Fibroblast of pulmonary artery (primary cell): ENCODE data around the gene DLK1.

Experiments
- DNase-seq: peaks from one replicate; pipeline ENCODE4 v3.0.0-alpha.2; 2010; ENCODE audit warnings: low read depth
- H3K4me3 ChIP-seq: replicated peaks from 2 replicates; pipeline ENCODE4 v1.5.1; 2011; ENCODE audit warnings: low read depth, mild to moderate bottlenecking, control low read depth, low read length, moderate library complexity
- TF ChIP-seq, protein P1 (sequence below): IDR thresholded peaks from 2 replicates; pipeline ENCODE4 v1.5.1; 2011; ENCODE audit warnings: mild to moderate bottlenecking, control low read depth, low read length, inconsistent platforms; ENCODE audit errors: missing control alignments

The DLK1 gene

DNA sequence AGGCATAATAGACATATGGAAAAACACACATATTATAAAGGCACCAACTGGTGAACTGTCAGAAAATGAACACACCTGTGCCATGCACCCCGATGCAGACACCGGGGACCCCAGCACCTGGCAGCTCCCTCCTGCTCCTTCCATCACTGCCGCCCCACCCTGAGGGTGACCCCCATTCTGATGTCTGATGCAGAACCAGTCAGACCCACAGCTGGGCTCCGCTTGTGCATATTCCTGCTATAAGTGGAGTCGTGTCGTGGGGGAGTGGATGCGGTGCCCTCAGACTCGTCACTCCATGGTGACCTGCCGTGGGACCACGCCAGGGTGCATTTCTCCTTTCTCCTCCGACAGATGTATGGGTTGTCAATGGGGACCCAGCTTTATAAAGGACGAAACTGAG, 53.6 kb downstream of the DLK1 start:
- no peak overlapping the region for H3K4me3 ChIP-seq
- TF ChIP-seq, protein P1, sequence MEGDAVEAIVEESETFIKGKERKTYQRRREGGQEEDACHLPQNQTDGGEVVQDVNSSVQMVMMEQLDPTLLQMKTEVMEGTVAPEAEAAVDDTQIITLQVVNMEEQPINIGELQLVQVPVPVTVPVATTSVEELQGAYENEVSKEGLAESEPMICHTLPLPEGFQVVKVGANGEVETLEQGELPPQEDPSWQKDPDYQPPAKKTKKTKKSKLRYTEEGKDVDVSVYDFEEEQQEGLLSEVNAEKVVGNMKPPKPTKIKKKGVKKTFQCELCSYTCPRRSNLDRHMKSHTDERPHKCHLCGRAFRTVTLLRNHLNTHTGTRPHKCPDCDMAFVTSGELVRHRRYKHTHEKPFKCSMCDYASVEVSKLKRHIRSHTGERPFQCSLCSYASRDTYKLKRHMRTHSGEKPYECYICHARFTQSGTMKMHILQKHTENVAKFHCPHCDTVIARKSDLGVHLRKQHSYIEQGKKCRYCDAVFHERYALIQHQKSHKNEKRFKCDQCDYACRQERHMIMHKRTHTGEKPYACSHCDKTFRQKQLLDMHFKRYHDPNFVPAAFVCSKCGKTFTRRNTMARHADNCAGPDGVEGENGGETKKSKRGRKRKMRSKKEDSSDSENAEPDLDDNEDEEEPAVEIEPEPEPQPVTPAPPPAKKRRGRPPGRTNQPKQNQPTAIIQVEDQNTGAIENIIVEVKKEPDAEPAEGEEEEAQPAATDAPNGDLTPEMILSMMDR: no peak
- DNase-seq: no peak

DNA sequence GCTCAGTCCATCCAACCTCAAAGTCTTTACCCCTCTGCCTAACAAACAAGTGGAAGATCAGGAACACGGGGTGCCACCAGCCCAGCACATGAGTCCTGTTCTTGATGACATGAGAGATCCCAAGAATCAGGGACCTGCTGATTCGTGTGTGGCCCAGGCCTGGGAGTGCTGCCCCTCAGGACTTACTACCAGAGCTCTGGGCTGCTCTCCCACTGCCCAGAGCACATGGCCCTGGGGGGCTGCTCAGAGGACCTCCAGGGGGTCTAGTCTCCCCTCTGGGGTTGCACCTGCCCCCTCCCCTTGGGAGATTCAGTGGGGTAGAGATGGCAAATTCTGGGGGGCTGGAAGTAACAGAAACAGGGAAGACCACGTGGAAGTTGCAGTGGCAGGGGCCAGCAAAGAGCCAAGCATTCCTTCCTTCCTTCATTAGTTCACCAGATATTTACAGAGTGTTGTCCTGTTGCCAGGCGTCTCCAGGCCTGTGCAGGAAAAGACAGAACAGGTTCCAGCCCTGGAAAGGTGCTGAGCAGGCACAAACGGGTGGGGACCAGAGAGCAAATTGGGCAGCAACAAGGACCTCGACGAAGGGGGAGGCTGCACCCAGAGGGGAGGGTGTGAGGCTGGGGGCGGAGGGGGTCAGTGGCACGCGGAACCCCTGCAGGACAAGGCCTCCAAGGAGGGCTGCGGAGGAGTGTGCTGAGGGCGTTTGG, 54.1 kb downstream of the DLK1 start:
- TF ChIP-seq, protein P1: no peak
- DNase-seq: no peak
- no peak overlapping the region for H3K4me3 ChIP-seq

- H3K4me3 ChIP-seq: no peak overlapping the region
- DNase-seq: no peak
- TF ChIP-seq, protein P1: no peak
Measured at GRCh38 chr14:100781952-100782351, 55.3 kb downstream of the DLK1 start.

DNA sequence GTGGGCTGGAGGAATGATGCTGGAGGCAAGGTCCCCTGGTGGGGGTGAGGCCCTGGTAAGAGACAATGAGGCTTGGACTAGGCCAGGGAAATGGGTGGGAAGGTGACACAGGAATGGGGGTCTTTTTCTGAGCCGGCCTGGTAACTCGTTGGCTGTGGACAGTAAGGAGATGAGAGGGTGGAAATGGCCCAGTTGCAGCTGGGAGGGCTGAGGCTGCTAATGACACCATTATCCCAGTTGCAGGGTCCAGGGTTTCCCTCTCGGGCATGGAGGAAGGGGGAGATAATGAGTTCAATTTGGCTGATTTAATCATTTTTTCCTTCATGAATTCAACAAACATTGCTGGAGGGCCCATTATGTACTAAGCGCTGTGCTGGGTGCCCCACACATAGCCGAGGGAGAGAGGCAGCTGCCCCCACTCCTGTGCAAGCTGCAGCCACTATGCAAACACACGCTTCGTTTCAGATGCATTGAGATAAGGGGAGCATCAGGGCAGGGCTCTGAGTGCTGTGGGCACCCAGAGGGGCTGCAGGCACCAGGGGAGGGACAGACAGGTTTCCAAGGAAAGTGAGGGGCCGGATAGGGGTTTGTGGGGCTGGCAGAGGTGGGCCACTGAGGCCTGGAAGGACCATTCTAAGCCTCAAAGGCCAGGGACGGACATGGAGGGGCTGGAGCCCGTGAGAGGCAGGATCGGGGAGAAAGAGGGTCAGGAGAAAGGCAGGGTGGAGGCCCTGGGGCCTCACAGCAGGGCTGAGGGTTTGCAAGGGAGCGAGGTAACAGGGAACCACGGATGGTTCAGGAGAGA, 56.0 kb downstream of the DLK1 start:
- TF ChIP-seq, protein P1: no peak
- no peak for DNase-seq
- no peak overlapping the region for H3K4me3 ChIP-seq

- TF ChIP-seq, protein P1: no peak
- DNase-seq: no peak
Measured at GRCh38 chr14:100783630-100784370, 57.1 kb downstream of the DLK1 start.

GRCh38 chr14:100784523-100785337, 58.0 kb downstream of the DLK1 start:
- TF ChIP-seq, protein P1: no peak
- no peak for DNase-seq
- H3K4me3 ChIP-seq: no peak overlapping the region

More at GRCh38 chr14:100783630-100784370, 57.1 kb downstream of the DLK1 start:
- H3K4me3 ChIP-seq: no peak overlapping the region
